Measurements from ENCODE around the gene ACTA2.

The ACTA2 gene

DNA sequence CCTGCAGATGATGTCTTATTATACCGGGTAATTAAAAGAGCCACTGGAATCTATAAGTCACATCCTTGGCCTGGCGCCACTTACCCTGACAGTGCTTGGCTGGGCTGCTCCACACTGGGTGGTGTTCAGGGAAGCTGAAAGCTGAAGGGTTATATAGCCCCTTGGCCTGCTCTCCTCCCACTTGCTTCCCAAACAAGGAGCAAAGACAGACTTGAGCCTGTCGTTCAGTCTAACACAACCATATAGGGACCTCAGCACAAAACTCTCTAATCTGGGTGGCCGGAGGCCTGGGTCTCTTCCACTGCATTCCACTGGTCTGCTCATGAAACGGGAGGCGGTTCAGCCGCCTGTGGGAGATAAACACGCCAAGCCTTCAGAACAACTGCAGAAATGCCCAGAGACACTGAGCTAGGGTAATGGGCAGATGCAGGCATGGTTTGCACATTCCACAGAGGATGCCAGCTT lies at the start of gene ACTA2:
ACTA2 (minus strand) TSS at position 127 of the 465 bp plus-strand sequence. CDS start 3,843 bp downstream, outside the sequence.
- DNase-seq, result peak; percentile 95

DNA sequence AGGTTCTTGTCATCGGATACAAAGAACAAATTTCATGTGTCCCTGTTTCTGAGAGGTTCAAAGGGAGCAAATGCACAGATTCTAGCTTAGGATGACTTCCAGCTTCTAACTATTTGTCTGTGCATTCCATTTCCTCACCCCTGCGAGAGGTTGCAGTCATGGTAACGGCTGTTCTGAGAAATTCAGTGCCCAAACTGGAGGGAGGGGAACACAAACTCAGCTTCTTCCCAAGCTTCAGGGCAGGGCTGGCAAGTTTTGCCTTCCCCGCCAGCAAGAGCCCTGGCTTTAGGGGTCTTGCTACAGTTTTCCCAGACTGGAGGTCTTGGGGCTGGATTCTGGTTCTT lies 49.1 kb upstream of the ACTA2 start:
- peak; percentile 22 for DNase-seq

DNA sequence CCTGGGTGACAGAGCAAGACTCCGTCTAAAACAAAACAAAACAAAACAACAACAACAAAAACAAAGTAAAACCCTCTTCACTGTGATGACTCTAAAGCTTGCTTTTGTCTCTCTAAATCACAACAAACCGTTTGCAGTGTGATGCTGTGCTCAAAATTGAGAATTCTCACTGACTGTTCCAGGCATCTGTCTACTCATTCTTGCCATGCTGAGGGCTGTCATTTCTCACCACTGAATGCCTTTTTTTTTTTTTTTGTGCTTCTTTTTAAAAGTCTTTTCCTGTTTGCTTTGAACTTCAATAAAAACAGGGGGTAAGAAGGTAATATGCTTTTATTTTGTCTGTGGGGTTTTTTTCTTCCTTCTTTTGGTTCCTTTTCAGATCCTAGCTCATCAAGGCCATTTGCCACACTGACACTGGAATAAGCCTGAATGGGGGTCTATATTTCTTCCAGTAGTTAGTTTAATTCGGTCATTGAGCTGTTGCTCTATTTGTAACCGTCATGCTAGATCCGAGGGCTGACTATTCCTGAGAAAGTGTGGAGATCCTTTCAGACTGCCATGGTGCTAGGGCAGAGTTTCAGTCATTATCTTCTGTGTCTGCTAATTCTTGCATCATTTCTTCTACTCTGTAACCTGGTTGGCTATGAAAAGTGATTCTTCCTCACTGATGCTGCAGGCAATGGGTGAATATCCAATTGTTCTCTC lies 48.6 kb upstream of the ACTA2 start:
- no peak for DNase-seq

DNA sequence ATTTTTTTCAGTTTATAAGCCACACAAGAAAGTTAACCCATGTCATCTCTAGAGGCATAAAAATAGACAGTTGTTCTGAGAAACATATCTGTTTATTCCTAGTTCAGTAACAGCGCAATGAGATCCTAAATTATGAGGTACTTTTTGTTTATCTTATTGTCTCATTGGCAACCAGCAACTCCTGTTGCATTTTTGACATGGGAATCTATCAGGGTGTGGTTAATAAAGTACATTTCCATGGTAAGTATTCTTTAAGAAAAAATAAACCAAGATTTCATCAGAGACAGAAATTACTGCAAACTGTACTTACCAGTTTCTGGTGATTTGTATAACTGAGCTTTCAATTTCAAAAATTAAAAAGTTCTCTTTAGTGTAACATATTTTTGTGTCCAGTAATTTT lies 47.1 kb upstream of the ACTA2 start:
- DNase-seq, result no peak

DNA sequence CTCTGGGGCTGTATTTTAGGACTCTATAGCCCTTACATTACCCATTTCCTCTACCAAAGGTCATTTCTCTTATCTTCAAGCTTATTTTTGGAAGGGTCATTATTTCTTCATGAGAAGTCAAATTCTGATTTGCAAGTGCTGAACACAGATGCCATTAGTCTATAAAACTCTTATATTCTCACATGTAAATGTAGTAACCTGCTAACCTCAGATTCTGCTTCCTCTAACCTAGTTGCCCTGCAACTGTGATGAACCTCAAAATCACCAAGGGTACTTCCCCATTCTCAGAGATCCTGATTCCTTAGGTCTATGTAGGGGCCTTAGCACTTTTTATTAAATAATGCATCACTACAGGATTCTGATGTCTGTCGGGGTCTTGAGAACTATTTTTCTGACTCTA lies 44.4 kb upstream of the ACTA2 start:
- DNase-seq, result no peak

DNA sequence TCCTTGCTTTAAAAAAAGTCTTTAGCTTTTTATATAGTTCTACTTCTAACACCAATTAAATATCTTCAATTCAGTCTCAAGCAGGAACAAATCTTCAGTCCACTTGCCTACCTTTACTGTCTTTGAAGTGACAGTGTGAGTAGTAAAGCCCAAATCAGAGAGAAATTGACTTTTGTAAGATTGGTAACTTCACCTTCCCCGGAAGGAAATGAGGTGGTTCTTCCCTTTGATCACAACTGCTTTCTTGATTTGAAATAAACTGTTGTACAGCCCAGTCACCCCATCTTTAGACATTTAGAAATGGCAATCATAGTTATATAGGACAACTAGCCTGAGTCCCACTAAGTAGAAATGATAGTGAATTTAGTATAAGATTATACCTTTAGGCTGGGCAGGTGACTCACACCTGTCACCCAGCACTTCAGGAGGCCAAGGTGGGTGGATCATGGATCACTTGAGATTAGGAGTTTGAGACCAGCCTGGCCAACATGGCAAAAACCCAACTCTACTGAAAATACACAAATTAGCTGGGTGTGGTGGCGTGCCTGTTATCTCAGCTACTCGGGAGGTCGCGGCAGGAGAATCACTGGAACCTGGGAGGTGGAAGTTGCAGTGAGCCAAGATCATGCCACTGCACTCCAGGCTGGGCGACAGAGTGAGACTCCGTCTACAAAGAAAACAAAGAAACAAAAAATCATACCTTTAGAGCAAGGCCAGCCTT lies 42.7 kb upstream of the ACTA2 start:
- no peak for DNase-seq

DNA sequence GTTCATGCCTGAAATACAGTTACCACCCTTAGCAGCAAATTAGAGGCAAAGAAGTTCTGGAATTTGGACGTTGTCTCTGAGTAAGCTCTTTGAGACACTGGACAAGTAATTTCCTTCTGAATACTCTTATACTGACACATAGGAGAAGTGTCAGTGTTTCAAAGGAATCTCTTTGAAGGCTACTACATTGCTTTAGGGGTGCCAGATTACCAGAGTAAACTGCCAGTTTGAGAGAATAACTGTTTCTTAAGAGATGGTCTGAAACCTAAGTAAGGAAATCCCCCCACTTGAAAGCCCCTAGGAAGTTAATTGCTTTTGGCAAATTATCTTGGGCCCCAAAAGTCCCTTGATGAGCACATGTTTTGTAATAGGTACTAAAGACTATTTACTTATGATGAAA lies 41.4 kb upstream of the ACTA2 start:
- DNase-seq, result peak; percentile 71

DNA sequence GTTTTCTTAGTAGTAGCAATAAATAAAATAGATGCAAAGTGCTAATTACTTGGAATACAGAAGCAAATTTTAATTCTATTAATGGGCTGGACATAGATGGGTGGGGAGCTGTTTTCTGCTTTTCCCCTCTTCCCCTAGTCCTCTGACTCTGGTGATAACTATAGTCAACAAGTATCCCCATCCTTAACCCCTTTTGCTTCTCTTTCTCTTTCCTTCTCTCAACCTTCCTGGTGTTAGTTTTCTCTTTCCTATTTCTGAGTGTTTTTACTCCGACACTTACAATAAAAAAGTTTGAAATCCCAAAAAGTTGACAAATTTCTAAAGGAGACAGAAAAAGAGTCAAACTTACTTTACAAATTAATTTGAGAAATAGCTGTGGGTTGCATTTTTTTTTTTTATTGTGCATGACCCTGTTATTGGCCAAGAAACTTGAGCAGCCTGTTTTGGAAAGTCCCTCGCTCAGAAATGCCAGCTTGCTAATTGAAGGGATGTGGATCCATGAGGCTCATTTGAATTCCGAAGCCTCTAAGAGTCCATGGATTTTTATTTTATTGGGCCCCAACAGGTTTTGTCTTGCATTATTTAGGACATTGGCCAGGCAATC lies 40.5 kb upstream of the ACTA2 start:
- DNase-seq, result peak; percentile 20

DNA sequence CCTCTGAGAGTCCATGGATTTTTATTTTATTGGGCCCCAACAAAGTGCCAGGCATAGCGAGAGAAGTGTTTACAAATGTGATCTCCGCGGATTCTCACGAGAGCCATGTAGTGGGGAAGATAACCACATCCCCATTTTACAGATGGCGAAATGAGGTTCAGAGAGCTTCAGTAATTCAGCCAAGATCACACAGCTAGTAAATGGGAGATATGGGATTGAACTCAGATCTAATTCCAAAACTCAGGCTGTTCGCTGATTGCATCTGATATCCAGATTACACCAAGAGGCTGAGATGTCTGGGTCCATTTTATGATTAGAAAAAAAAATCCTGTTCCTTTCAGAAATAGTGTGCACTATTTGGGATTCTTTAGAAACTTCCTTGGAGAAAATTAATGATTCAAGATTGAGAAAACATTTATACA lies 39.3 kb upstream of the ACTA2 start:
- no peak for DNase-seq

DNA sequence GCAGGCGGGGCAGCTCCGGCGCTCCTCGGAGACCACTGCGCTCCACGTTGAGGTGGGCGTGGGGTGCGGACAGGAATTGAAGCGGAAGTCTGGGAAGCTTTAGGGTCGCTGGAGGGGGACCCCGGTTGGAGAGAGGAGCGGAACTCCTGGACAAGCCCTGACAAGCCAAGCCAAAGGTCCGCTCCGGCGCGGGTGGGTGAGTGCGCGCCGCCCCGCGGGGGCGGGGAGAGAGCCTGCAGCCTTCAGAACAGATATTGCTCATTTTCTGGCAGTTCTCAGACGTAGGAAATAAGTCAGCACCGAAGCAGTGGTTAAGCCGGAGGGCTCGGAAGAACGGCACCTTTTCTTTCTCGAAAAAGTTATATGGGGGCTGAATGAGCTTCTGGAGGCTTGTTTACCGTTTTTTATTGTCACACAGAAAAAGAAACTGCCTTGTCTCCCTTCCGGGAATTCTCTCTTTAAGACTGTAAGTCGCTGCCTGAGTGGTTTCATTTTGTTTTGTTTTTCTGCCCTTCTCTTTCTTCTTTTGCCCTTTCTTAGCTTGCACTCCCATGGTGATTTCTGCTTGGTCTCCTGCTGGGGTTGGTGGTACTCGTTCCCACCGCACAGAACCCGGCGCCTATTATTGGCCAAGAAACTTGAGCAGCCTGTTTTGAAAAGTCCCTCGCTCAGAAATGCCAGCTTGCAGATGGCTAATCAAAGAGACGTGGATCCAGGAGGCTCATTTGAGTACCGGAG lies 38.8 kb upstream of the ACTA2 start:
- DNase-seq, result peak; percentile 67

DNA sequence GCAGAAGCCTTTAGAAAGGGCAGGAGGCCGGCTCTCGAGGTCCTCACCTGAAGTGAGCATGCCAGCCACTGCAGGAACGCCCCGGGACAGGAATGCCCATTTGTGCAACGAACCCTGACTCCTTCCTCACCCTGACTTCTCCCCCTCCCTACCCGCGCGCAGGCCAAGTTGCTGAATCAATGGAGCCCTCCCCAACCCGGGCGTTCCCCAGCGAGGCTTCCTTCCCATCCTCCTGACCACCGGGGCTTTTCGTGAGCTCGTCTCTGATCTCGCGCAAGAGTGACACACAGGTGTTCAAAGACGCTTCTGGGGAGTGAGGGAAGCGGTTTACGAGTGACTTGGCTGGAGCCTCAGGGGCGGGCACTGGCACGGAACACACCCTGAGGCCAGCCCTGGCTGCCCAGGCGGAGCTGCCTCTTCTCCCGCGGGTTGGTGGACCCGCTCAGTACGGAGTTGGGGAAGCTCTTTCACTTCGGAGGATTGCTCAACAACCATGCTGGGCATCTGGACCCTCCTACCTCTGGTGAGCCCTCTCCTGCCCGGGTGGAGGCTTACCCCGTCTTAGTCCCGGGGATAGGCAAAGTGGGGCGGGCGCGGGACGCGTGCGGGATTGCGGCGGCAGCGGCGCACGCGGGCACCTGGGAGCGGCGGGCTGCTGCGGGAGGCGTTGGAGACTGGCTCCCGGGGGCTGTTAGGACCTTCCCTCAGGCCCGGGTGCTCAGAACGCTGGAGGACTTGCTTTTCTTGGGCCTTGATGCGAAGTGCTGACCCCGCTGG lies 38.0 kb upstream of the ACTA2 start, which contains the start of gene FAS:
FAS (plus strand) TSS at position 415 of the 777 bp plus-strand sequence; CDS start at position 494, 79 bp downstream.
- DNase-seq, result peak; percentile 50

DNA sequence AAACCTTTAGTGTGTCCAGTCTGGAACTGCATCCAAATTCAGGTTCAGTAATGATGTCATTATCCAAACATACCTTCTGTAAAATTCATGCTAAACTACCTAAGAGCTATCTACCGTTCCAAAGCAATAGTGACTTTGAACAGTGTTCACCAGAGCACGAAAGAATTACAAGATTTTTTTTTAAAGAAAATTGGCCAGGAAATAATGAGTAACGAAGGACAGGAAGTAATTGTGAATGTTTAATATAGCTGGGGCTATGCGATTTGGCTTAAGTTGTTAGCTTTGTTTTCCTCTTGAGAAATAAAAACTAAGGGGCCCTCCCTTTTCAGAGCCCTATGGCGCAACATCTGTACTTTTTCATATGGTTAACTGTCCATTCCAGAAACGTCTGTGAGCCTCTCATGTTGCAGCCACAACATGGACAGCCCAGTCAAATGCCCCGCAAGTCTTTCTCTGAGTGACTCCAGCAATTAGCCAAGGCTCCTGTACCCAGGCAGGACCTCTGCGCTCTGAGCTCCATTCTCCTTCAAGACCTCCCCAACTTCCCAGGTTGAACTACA lies 37.3 kb upstream of the ACTA2 start:
- peak; percentile 69 for DNase-seq

DNA sequence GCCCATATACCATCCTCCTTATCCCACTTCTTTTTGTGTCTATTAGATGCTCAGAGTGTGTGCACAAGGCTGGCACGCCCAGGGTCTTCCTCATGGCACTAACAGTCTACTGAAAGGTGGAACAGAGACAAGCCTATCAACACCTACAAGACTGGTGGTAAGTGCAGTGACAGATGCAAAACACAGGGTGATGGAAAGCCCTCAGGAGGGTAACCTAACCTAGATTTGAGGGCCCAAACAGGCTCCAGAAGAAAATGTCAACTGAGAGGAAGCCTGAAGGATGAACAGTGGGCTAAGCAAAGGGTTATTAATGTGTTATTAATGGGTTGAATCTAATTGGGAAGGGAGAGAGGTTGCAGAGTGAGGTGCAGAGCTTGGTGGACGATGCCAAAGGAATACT lies 36.9 kb upstream of the ACTA2 start:
- DNase-seq, result no peak

DNA sequence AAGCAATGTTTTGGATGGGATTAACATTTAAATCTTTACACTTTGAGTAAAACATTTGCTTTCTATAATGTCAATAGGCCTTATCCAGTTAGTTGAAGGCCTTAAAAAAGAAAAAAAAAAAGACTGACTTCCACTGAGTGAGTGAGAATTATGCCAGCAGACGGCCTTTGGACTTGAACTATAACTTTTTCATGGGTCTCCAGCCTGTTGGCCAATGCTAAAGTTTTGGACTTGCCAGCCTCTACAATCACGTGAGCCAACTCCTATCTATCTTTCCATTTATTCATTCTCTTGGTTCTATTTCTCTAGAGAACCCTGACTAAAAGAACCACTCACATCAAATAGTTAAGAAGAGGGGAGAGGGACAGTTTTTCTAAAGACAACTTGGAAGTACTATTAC lies 35.3 kb upstream of the ACTA2 start:
- no peak for DNase-seq

DNA sequence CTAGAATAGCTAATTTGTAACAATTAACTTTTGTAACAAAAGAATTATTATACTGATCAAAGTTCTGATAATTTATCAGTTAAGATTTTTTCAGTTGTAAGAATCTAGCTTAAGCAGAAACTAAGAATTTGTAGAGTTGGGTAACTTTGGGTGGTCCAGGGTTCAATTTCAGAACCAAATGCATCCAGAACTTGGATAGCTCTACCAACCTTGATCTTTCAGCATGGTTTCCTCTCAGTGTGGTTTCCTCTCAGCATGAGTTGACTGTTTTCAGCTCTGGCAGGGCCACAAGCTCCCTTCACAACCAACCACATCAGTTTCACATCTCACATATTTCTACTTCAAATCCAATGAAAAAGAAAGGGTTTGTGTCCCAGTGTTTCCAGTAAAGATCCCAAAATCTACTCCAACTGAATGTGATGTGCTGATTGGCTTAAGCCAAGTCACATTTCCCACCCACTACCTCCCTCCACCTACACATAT lies 34.7 kb upstream of the ACTA2 start:
- DNase-seq, result no peak

DNA sequence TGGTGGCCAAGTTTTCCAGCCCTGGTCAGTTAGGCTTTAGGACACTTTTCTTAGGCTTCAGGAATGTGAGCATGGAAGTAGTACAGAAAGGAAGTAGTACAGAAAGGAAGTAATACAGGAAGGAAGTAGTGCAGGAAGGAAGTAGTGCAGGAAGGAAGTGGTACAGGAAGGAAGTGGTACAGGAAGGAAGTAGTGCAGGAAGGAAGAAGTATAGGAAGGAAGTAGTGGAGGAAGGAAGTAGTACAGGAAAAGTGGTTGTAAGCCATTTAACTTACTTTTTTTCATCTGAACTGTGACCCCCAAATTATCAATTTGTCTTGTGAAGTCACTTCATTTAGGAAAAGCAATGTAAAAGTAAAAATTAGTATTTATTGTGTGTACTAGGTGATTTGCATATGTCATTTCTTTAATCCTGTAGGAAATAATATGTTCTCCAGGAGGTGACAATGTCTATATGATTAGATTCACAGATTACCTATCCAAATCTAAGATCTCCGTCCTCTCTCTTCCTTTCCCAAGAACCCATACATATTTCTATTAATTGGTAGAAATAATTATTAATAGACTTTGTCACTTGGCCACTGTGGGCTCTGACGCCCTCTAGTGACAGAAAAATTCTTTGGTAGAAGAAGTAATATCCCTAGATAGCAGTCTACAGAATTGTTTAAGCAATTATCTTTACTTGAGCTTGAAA lies 34.1 kb upstream of the ACTA2 start:
- DNase-seq, result peak; percentile 45

DNA sequence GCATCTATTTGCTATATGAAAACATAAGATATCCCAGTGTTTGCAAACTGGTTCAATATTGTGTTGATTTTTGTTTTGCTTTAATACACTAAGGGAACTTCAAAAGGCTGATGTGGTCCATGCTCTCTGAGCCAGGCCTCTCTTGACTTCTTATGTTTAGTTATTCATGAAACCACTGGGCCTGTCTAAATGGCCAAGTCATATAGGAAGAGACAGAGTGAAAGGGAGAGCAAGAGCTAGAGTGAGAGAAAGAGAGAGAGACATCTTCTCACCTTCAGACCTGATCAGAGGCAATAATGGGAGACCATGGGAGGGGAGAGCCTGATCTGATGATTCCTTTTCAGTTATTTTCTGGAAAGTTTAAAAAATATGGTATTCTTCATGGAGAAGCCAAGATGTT lies 32.0 kb upstream of the ACTA2 start:
- DNase-seq, result no peak

DNA sequence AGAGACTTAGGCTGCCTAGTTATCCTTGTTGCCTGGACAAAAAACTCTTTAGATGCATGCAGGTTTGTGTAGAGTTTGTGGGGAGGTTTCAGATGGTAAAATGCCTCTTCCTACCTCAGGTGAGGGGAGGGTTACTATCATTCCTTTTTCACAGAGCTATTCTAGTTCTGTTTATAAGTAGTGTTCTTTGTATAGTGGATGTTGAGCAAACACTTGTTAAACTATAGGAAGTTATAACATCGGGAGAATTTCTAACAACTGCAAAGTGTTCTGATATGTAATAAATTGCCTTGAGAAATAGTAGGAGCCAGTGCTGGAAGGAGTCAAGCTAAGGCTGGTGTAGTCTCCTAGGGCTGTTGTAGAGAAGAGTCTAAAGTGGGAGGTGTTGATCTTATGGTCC lies 31.4 kb upstream of the ACTA2 start:
- DNase-seq, result no peak

DNA sequence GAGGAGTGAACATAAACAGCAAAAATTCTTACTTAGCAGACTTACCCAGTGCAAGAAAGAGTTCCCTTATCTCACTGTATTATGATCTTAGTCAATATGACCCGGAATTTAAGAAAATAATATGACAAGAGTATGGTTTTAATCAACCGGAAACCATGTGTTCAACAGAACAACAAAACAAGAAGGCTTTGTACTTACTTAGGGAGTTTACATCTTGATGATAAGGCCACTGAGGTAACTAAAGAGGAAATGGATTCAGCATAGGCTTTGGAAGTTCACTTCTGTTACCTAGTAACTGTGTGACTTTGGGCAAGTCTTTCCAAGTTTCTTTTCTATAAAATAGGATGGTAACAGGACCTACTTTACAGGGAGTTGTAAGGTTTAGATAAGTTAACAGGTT lies 30.6 kb upstream of the ACTA2 start:
- no peak for DNase-seq

DNA sequence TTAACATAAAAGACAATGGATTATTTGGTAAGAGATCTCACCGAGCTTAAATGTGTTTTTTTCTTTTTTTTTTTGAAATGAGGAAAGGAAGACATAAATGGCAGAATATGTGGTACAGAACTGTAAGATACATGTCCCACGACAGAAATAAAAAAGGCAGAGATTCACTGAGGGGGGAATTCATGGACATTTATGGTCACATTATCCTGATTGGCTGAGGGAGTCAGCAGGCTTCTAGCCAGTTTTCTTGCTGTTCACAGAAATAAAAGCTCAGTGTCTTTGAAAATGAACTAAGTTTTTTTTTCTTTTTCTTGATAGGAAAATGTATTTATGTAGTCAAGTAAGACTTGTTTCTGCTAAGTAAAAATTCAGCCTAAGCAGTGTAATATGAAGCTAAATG lies 29.8 kb upstream of the ACTA2 start:
- DNase-seq, result no peak

DNA sequence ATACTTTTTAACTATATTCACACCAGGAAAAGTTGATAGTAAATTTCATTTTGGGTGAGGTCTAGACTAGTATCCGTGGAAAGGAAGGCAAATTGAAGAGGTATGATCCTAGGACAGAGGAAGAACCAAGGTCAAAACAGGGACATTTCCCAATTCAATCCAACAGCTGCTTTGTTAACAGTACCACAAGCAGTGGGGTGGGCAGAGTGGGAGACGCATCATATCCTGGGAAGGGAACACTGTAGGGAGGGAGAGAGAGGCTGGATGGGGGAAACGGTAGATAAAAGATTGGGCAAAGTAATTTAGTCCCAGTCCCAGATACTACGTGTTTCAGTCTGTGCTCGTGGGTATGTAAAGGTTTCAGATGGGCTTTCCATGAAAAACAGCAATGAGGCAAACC lies 28.9 kb upstream of the ACTA2 start:
- DNase-seq, result no peak

Data from fibroblast of skin of right biceps (primary cell).